Tibial artery (tissue), 4 donors: ENCODE results near the gene IL37.
"Not testable (repeated sequence)": the region's sequence is repeated elsewhere in the genome, so short reads cannot be mapped to it uniquely, and the experiment has no call there.

Source experiments
- DNase-seq, 2 donors: peaks; one replicate each; pipeline ENCODE4 v3.0.0-alpha.2; 2019
- H3K27ac ChIP-seq, 2 donors: fragments of 200-600 bp; sonication (generic) in 1 of 2; 1 replicate in 1 of 2; 2 replicates in 1 of 2; pipeline ENCODE4 v1.5.1; 2018 to 2019; ENCODE audit warnings: mild to moderate bottlenecking in 1 of 2
- H3K27me3 ChIP-seq, 2 donors: fragments of 200-600 bp; sonication (generic) in 1 of 2; one replicate each; pipeline versions ENCODE4 v1.5.1 to v1.6.0; 2016 to 2019
- H3K36me3 ChIP-seq, 3 donors: fragments of 200-600 bp; sonication (generic) in 2 of 3; one replicate each; pipeline ENCODE4 v1.5.1; 2016 to 2019; ENCODE audit warnings: mild to moderate bottlenecking in 2 of 3
- H3K4me1 ChIP-seq, 4 donors: fragments of 200-600 bp; sonication (generic) in 2 of 4; 1 replicate in 3 of 4; 2 replicates in 1 of 4; pipeline ENCODE4 v1.5.1; 2016 to 2019
- H3K4me3 ChIP-seq, 2 donors: fragments of 200-600 bp; sonication (generic) in 1 of 2; 1 replicate in 1 of 2; 2 replicates in 1 of 2; pipeline ENCODE4 v1.5.1; 2018 to 2019; ENCODE audit warnings: mild to moderate bottlenecking in 2 of 2
- H3K9me3 ChIP-seq, 3 donors: fragments of 200-600 bp; sonication (generic) in 1 of 3; one replicate each; pipeline ENCODE4 v1.5.1; 2016 to 2019
- CTCF ChIP-seq, 2 experiments: fragments of 200-600 bp in 1 of 2; fragments of 450-650 bp in 1 of 2; IDR thresholded peaks; one replicate each; pipeline ENCODE4 v1.5.1; 2017 to 2019; ENCODE audit warnings: antibody characterized with exemption in 2 of 2, mild to moderate bottlenecking in 1 of 2, moderate library complexity in 1 of 2
- intact Hi-C: fragments of 100-400 bp; cut with DNase I; formaldehyde crosslinking; loops from one replicate; pipeline ENCODE4 v1.15.0; 2023; ENCODE audit warnings: low total_unique reads

IL37 gene

GRCh38 chr2:112906276-112906675 lies 4.7 kb upstream of the IL37 start:
- H3K4me1 ChIP-seq: no peaks in the 10 kb centered on the region
- H3K9me3 ChIP-seq: no peaks in the 10 kb centered on the region
- H3K27ac ChIP-seq: no peak overlapping the region
- H3K4me3 ChIP-seq: no peak overlapping the region
- no peak for DNase-seq
- intact Hi-C loops: no loop called here
- TF ChIP-seq CTCF (IDR thresholded peaks at IDR 0.05): no peak
- H3K36me3 ChIP-seq: no peaks in the 10 kb centered on the region
- no peaks in the 10 kb centered on the region for H3K27me3 ChIP-seq

- DNase-seq: no peak
- no peak overlapping the region for H3K4me3 ChIP-seq
- H3K27me3 ChIP-seq: no peaks in the 10 kb centered on the region
- no peak overlapping the region for H3K27ac ChIP-seq
- no peaks in the 10 kb centered on the region for H3K9me3 ChIP-seq
- H3K4me1 ChIP-seq: no peaks in the 10 kb centered on the region
- no peaks in the 10 kb centered on the region for H3K36me3 ChIP-seq
- intact Hi-C loops: no loop called here
- no peak for TF ChIP-seq CTCF (IDR thresholded peaks at IDR 0.05)
Measured at GRCh38 chr2:112907001-112907949, 3.7 kb upstream of the IL37 start.

- H3K27me3 ChIP-seq, H3K36me3 ChIP-seq, intact Hi-C loops, H3K4me1 ChIP-seq, H3K27ac ChIP-seq, H3K9me3 ChIP-seq, DNase-seq, H3K4me3 ChIP-seq: not testable (repeated sequence)
Measured at GRCh38 chr2:112908559-112908958, 2.4 kb upstream of the IL37 start.

GRCh38 chr2:112910219-112910618 lies 746 bp upstream of the IL37 start:
- no peak for TF ChIP-seq CTCF (IDR thresholded peaks at IDR 0.05)
- no peaks in the 10 kb centered on the region for H3K36me3 ChIP-seq
- H3K9me3 ChIP-seq: no peaks in the 10 kb centered on the region
- DNase-seq: no peak
- no peak overlapping the region for H3K27ac ChIP-seq
- intact Hi-C loops: no loop called here
- H3K4me1 ChIP-seq: no peaks in the 10 kb centered on the region
- no peak overlapping the region for H3K4me3 ChIP-seq
- no peaks in the 10 kb centered on the region for H3K27me3 ChIP-seq

- Histone ChIP-seq H3K27me3 (no peaks in the 10 kb centered on the region), H3K9me3 (no peaks in the 10 kb centered on the region), H3K4me1 (no peaks in the 10 kb centered on the region), H3K4me3 (no peak overlapping the region), H3K36me3 (no peaks in the 10 kb centered on the region), H3K27ac (no peak overlapping the region)
- intact Hi-C loops: no loop called here
- DNase-seq: no peak
- TF ChIP-seq CTCF (IDR thresholded peaks at IDR 0.05): no peak
Measured at GRCh38 chr2:112912403-112912802, 1.4 kb downstream of the IL37 start.

- no peaks in the 10 kb centered on the region for H3K4me1 ChIP-seq
Measured at GRCh38 chr2:112915300-112916144, 4.6 kb downstream of the IL37 start.

More at GRCh38 chr2:112915300-112916144, 4.6 kb downstream of the IL37 start:
- Histone ChIP-seq H3K4me3 (no peak overlapping the region), H3K27ac (no peak overlapping the region), H3K9me3 (no peaks in the 10 kb centered on the region), H3K27me3 (no peaks in the 10 kb centered on the region), H3K36me3 (no peaks in the 10 kb centered on the region)
- DNase-seq: no peak
- intact Hi-C loops: no loop called here
- no peak for TF ChIP-seq CTCF (IDR thresholded peaks at IDR 0.05)
